ENCODE data around the gene ZCCHC8.

ZCCHC8 gene

DNA sequence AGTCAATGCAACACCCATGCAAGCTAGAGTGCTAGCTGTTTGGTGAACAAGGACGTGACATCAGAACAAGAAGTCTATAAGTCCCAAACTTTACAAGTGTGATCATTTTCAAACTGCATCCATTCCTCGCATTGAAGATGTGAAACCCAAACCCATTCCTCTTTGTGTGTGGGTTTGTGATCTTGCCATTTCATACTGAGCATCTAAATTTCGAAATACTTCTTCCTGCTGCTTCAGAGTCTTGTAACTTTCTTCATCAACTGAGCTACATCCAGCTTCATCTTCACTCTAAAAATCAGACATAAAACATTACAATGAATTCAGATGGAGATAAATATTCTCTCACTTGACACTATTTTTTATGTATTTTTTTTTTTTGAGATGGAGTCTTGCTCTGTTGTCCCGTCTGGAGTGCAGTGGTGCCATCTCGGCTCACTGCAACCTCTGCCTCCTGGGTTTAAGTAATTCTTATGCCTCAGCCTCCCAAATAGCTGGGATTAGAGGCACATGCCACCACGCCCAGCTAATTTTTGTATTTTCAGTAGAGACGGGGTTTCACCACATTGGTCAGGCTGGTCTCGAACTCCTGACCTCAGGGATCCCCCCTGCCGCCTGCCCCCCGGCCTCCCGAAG is 4.8 kb upstream of the ZCCHC8 start:
- CTCF ChIA-PET, result no interaction called here
- POLR2A ChIA-PET, result interaction anchor here (1.6 kb wide), 1 partner anchor 21 kb away, joined by 8 read pairs; the partner anchor contains the start of genes KNTC1 and RSRC2
- TF ChIP-seq ARNT (IDR thresholded peaks at IDR 0.05) (no peak), BHLHE40 (IDR thresholded peaks at IDR 0.05; ENCODE audit: borderline replicate concordance) (no peak)
- DNase-seq (ENCODE audit: extremely low spot score), result no peak

DNA sequence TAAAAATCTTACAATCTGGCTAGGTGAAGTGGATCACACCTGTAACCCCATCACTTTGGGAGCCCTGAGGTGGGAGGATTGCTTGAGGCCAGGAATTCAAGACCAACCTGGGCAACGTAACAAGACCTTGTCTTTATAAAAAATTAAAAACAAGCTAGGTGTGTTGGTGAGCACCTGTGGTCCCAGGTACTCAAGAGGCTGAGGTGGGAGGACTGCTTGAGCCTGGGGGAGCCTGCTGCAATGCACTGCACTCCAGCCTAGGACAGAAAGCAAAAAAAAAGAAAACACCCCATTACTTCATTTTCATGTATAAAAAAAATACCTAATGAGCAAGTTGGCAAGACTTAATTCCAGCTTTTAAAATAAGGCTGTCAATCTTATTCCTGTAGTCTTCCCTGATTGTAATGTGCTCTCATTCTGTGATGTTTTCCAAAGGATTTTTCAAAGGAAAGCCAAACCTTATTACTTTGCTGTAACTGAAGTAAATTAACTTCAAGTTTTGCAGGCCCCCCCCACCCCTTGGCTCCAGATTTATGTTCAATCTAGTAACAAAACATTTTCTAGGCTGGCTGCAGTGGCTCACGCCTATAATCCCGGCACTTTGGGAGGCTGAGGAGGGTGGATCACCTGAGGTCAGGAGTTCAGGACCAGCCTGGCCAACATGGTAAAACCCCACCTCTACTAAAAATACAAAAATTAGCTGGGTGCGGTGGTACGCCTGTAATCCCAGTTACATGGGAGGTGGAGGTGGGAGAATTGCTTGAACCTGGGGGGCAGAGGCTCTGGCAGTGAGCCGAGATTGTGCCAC is 3.3 kb upstream of the ZCCHC8 start:
- ChIA-PET POLR2A (interaction anchor here (1.0 kb wide), 1 partner anchor 104 kb away, joined by 5 read pairs; no protein-coding TSS in a partner anchor), CTCF (interaction anchor here (1.1 kb wide), 1 partner anchor 20 kb away, joined by 3 read pairs; no protein-coding TSS in a partner anchor)
- no peak for DNase-seq (ENCODE audit: extremely low spot score)
- TF ChIP-seq FOXM1 (IDR thresholded peaks at IDR 0.05; ENCODE audit: borderline replicate concordance) (no peak), NFRKB (IDR thresholded peaks at IDR 0.05) (no peak), L3MBTL2 (conservative IDR thresholded peaks at IDR 0.05) (no peak), ZNF384 (IDR thresholded peaks at IDR 0.05) (no peak), TARDBP (IDR thresholded peaks at IDR 0.05) (no peak), SUZ12 (IDR thresholded peaks at IDR 0.05) (no peak), HDGF (IDR thresholded peaks at IDR 0.05; ENCODE audit: borderline replicate concordance) (no peak), LEF1 (IDR thresholded peaks at IDR 0.05; ENCODE audit: borderline replicate concordance) (no peak), CTBP1 (IDR thresholded peaks at IDR 0.05; ENCODE audit: borderline replicate concordance) (no peak), FOXK2 (IDR thresholded peaks at IDR 0.05) (no peak), FOXA1 (IDR thresholded peaks at IDR 0.05) (no peak), SP1 (IDR thresholded peaks at IDR 0.05) (no peak)
- TF ChIP-seq, protein P1, sequence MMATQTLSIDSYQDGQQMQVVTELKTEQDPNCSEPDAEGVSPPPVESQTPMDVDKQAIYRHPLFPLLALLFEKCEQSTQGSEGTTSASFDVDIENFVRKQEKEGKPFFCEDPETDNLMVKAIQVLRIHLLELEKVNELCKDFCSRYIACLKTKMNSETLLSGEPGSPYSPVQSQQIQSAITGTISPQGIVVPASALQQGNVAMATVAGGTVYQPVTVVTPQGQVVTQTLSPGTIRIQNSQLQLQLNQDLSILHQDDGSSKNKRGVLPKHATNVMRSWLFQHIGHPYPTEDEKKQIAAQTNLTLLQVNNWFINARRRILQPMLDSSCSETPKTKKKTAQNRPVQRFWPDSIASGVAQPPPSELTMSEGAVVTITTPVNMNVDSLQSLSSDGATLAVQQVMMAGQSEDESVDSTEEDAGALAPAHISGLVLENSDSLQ (IDR thresholded peaks at IDR 0.05), result no peak

DNA sequence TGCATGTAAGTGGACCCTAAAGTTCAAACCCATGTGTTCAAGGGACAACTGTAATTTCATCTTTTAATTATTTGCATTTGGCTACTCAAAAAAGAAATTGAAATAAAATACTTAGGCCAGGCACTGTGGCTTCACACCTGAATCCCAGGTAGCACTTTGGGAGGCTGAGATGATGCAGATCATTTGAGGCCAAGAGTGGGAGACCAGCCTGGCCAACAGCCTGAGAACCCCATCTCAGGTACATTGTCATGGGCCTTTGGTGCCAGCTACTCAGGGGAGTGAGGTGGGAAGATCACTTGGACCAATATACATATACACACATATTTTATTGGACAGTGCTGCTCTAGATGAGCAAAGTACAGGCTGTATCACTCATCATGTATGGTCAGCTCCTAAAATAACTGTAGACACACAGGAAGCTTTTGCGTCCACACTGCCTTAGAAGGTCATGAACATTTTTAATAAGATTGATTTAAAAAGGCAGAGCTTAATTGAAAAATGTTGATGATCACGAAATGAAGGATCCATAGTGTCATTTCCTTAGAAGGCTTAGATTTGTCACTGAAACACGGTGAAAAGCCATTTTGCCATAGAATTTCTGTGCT is 2.5 kb upstream of the ZCCHC8 start:
- TF ChIP-seq ZNF384 (IDR thresholded peaks at IDR 0.05), result no peak
- TF ChIP-seq, protein P1 (IDR thresholded peaks at IDR 0.05), result no peak
- TF ChIP-seq HDGF (IDR thresholded peaks at IDR 0.05; ENCODE audit: borderline replicate concordance), result no peak
- no peak for TF ChIP-seq FOXM1 (IDR thresholded peaks at IDR 0.05; ENCODE audit: borderline replicate concordance)
- TF ChIP-seq ARNT (IDR thresholded peaks at IDR 0.05), result no peak
- TF ChIP-seq L3MBTL2 (conservative IDR thresholded peaks at IDR 0.05), result no peak
- no peak for TF ChIP-seq CTBP1 (IDR thresholded peaks at IDR 0.05; ENCODE audit: borderline replicate concordance)
- TF ChIP-seq ELF4 (IDR thresholded peaks at IDR 0.05), result no peak
- TF ChIP-seq FOXK2 (IDR thresholded peaks at IDR 0.05), result no peak
- TF ChIP-seq SP1 (IDR thresholded peaks at IDR 0.05), result no peak
- no peak for TF ChIP-seq LEF1 (IDR thresholded peaks at IDR 0.05; ENCODE audit: borderline replicate concordance)
- DNase-seq (ENCODE audit: extremely low spot score), result no peak
- ChIA-PET POLR2A (interaction anchor here (1.0 kb wide), 1 partner anchor 104 kb away, joined by 5 read pairs; no protein-coding TSS in a partner anchor), CTCF (interaction anchor here (1.1 kb wide), 1 partner anchor 19 kb away, joined by 3 read pairs; no protein-coding TSS in a partner anchor)

DNA sequence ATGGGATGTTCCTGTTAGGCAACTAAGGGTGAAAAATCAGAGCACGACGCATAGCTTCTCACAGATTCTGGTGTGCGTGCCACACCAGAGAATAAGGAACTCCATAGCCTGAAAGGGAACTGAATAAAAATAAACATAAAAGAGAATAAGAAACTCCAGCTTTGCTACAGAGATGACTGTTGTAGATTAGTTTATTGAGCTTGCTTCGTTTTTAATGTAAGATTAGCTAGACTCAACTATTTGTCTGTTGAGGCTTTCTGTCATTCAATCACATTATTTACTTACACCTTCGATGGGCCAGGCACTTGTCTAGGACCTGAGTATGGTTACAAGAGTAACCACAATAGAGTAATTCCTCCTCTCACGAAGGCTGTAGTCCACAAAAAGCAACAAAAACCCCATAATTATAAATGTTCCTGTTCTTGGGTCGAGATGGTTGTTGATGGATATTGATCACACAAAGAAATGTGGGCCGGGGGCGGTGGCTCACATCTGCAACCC is 807 bp upstream of the ZCCHC8 start:
- ChIA-PET CTCF (interaction anchor here (1.1 kb wide), 1 partner anchor 30 kb away, joined by 3 read pairs; no protein-coding TSS in a partner anchor), POLR2A (interaction anchor here (0.7 to 5.3 kb wide), 14 partner anchors 11 to 251 kb away, joined by 3 to 47 read pairs (median 6); partner anchors contain the start of genes CLIP1, DENR, KNTC1 and RSRC2)
- DNase-seq (ENCODE audit: extremely low spot score), result no peak
- TF ChIP-seq FOXA1 (IDR thresholded peaks at IDR 0.05) (no peak), SUZ12 (IDR thresholded peaks at IDR 0.05) (no peak), ELF4 (IDR thresholded peaks at IDR 0.05) (no peak), L3MBTL2 (conservative IDR thresholded peaks at IDR 0.05) (no peak), LEF1 (IDR thresholded peaks at IDR 0.05; ENCODE audit: borderline replicate concordance) (no peak), ARNT (IDR thresholded peaks at IDR 0.05) (no peak), HDGF (IDR thresholded peaks at IDR 0.05; ENCODE audit: borderline replicate concordance) (no peak)

DNA sequence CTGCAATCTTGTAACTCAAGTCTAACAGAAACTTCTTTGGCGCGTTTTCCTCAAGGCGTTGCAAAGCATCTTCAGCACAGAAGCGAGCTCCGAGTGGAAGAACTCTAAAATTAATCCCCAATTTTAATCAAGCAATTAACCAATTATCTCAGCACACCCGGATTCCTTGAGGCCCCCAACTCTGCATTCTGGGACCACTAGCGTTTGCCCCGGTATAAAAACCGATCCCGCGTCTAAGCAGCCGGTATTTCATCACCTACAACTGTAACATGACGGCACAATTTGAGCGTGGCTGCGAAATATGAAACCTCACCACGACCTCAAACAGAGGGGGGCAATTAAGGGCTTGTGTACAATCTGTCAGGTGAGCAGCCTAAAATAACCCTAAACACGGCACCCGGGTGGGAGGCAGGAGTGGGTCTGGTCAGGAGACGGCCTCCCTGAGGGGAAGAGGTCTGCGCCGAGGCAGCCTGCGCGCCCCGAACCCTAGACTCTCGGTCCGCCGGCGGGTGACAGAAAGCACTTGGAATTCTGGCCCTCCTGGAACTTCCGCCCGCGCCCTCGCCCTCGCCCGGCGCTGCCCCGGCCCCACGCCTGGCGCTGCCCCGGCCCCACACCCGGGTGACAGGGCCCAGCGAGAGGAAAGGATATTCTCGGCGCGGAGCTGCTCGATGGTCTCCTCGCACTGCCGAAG is 594 bp downstream of the ZCCHC8 start:
- ChIA-PET CTCF (no interaction called here), POLR2A (interaction anchor here (0.8 to 5.3 kb wide), 20 partner anchors 8 to 252 kb away, joined by 3 to 47 read pairs (median 6); partner anchors contain the start of genes CLIP1, DENR, KNTC1 and RSRC2)
- DNase-seq (ENCODE audit: extremely low spot score), result peak; percentile 35
- TF ChIP-seq, protein P1 (IDR thresholded peaks at IDR 0.05), result 0 out of 2 replicates have a peak, but pooled peaks have one; percentile 15
- no peak for TF ChIP-seq FOXM1 (IDR thresholded peaks at IDR 0.05; ENCODE audit: borderline replicate concordance)
- peak; percentile 66; the same call in 1 of the 2 replicates for TF ChIP-seq FOXK2 (IDR thresholded peaks at IDR 0.05)

Data from HEK293T (cell line).